Astrocyte (in vitro differentiated cells and primary cell): ENCODE results near the gene SP6. TPM values are rescaled to one million over a fixed set of nuclear protein-coding genes. Genes with fewer than 3 reads are reported as not detected.

Source experiments
- DNase-seq: peaks from one replicate; pipeline ENCODE4 v3.0.0-alpha.2; 2010; ENCODE audit warnings: low read depth
- FAIRE-seq: peaks from 2 replicates; lab custom pipeline; 2011; peaks lifted over from hg19 to GRCh38; lab: Jason Lieb, UNC
- H2AFZ ChIP-seq: 2 replicates; pipeline ENCODE4 v1.6.0; 2012; ENCODE audit warnings: low read depth, low read length, inconsistent platforms
- H3K27ac ChIP-seq: 2 replicates; pipeline ENCODE4 v1.5.1; 2011; ENCODE audit warnings: low read depth, low read length, inconsistent platforms
- H3K27me3 ChIP-seq: 2 replicates; pipeline ENCODE4 v1.6.0; 2011; ENCODE audit warnings: low read length, inconsistent platforms; ENCODE audit not compliant: insufficient read depth
- H3K36me3 ChIP-seq: 2 replicates; pipeline ENCODE4 v1.5.1; 2011; ENCODE audit warnings: low read length, inconsistent platforms; ENCODE audit not compliant: insufficient read depth
- H3K4me1 ChIP-seq: 2 replicates; pipeline ENCODE4 v1.5.1; 2011; ENCODE audit warnings: low read length, inconsistent platforms; ENCODE audit not compliant: insufficient read depth
- H3K4me2 ChIP-seq: 2 replicates; pipeline ENCODE4 v1.6.0; 2012; ENCODE audit warnings: low read length, inconsistent platforms
- H3K4me3 ChIP-seq: 2 replicates; pipeline ENCODE4 v1.5.1; 2011; ENCODE audit warnings: low read depth, mild to moderate bottlenecking, low read length, inconsistent platforms; ENCODE audit not compliant: insufficient read depth
- H3K79me2 ChIP-seq: 2 replicates; pipeline ENCODE4 v1.6.0; 2012; ENCODE audit warnings: mild to moderate bottlenecking, low read length, inconsistent platforms; ENCODE audit not compliant: insufficient read depth
- H3K9ac ChIP-seq: 2 replicates; pipeline ENCODE4 v1.6.0; 2012; ENCODE audit warnings: mild to moderate bottlenecking, low read length, inconsistent platforms
- H3K9me3 ChIP-seq: 2 replicates; pipeline ENCODE4 v1.5.1; 2012; ENCODE audit warnings: low read depth, mild to moderate bottlenecking, low read length, inconsistent platforms; ENCODE audit not compliant: insufficient read depth
- H4K20me1 ChIP-seq: 2 replicates; pipeline ENCODE4 v1.6.0; 2012; ENCODE audit warnings: low read length, inconsistent platforms; ENCODE audit not compliant: insufficient read depth
- H3K27ac Mint-ChIP-seq: one replicate; pipeline ENCODE4 v1.8.0; 2021; ENCODE audit warnings: mild to moderate bottlenecking, mixed read lengths; ENCODE audit not compliant: unreplicated experiment
- H3K27me3 Mint-ChIP-seq: one replicate; pipeline ENCODE4 v1.8.0; 2021; ENCODE audit warnings: low read depth, mixed read lengths; ENCODE audit not compliant: unreplicated experiment
- H3K36me3 Mint-ChIP-seq: one replicate; pipeline ENCODE4 v1.8.0; 2021; ENCODE audit warnings: low read depth, mixed read lengths; ENCODE audit not compliant: unreplicated experiment
- H3K4me1 Mint-ChIP-seq: one replicate; pipeline ENCODE4 v1.8.0; 2021; ENCODE audit warnings: low read depth, mixed read lengths; ENCODE audit not compliant: unreplicated experiment
- H3K4me3 Mint-ChIP-seq: one replicate; pipeline ENCODE4 v1.8.0; 2021; ENCODE audit warnings: mild to moderate bottlenecking, moderate library complexity, mixed read lengths; ENCODE audit not compliant: unreplicated experiment
- H3K9me3 Mint-ChIP-seq: one replicate; pipeline ENCODE4 v1.8.0; 2021; ENCODE audit warnings: mild to moderate bottlenecking, mixed read lengths; ENCODE audit not compliant: unreplicated experiment
- CTCF ChIP-seq: IDR thresholded peaks from 2 replicates; pipeline ENCODE4 v1.5.1; 2011; ENCODE audit warnings: low read depth, mild to moderate bottlenecking, inconsistent platforms, low read length, moderate library complexity; ENCODE audit not compliant: insufficient read depth
- EZH2 ChIP-seq: IDR thresholded peaks from 2 replicates; pipeline ENCODE4 v1.6.1; 2012; ENCODE audit warnings: mild to moderate bottlenecking, low read length, inconsistent platforms; ENCODE audit not compliant: insufficient read depth
- total RNA-seq: library from RNA; stranded (reverse); gene quantifications from 2 replicates; pipeline ENCODE4 v1.2.1, GENCODE V29; 2021

Gene SP6
- total RNA-seq, 1 donor from 2014 or later: 1.6 TPM

- no peaks in the 10 kb centered on the region for H3K79me2 ChIP-seq
- H4K20me1 ChIP-seq: no peaks in the 10 kb centered on the region
- Mint-ChIP-seq H3K36me3 (no peaks in the 10 kb centered on the region), H3K4me1 (peaks cover 22% of the 10 kb centered on the region), H3K27me3 (peaks cover 48% of the 10 kb centered on the region), H3K9me3 (no peaks in the 10 kb centered on the region), H3K4me3 (no peak overlapping the region), H3K27ac (no peak overlapping the region)
- DNase-seq (no peak), FAIRE-seq (no peak)
- H3K9me3 ChIP-seq: no peaks in the 10 kb centered on the region
- H3K4me2 ChIP-seq: no peak overlapping the region
- no peak overlapping the region for H3K9ac ChIP-seq
- peaks cover 24% of the 10 kb centered on the region for H3K4me1 ChIP-seq
- no peak overlapping the region for H3K4me3 ChIP-seq
- no peak for TF ChIP-seq CTCF
- peak; percentile 87 for TF ChIP-seq EZH2
- peaks cover 67% of the 10 kb centered on the region for H3K27me3 ChIP-seq
- no peak overlapping the region for H2AFZ ChIP-seq
- no peaks in the 10 kb centered on the region for H3K36me3 ChIP-seq
- H3K27ac ChIP-seq: no peak overlapping the region
Observed at GRCh38 chr17:47847341-47848197, 3.4 kb downstream of the SP6 start.

GRCh38 chr17:47846716-47847340, 4.1 kb downstream of the SP6 start:
- Histone ChIP-seq H3K27ac (no peak overlapping the region), H3K4me3 (no peak overlapping the region), H3K9ac (no peak overlapping the region), H3K27me3 (peaks cover 60% of the 10 kb centered on the region), H3K9me3 (no peaks in the 10 kb centered on the region), H3K4me2 (no peak overlapping the region), H2AFZ (no peak overlapping the region), H3K36me3 (no peaks in the 10 kb centered on the region), H3K79me2 (no peaks in the 10 kb centered on the region), H3K4me1 (peaks cover 16% of the 10 kb centered on the region), H4K20me1 (no peaks in the 10 kb centered on the region)
- TF ChIP-seq EZH2 (no peak), CTCF (no peak)
- H3K36me3 Mint-ChIP-seq: no peaks in the 10 kb centered on the region
- FAIRE-seq (no peak), DNase-seq (no peak)
- H3K27me3 Mint-ChIP-seq: peaks cover 41% of the 10 kb centered on the region
- H3K27ac Mint-ChIP-seq: no peak overlapping the region
- H3K4me3 Mint-ChIP-seq: no peak overlapping the region
- no peaks in the 10 kb centered on the region for H3K9me3 Mint-ChIP-seq
- H3K4me1 Mint-ChIP-seq: peaks cover 16% of the 10 kb centered on the region
